HCT116 (cell line): ENCODE results near the gene INTS6L. TPM values are rescaled to one million over a fixed set of nuclear protein-coding genes. Genes with fewer than 3 reads are reported as not detected.

Source experiments
- ATAC-seq: fragments of 200-7000 bp; cut with Tn5 transposase; 2 replicates; pipeline ENCODE4 v1.9.1; 2020; ENCODE audit warnings: mild to moderate bottlenecking, moderate library complexity
- BruUV-seq: library from RNA; stranded (reverse); fragments of 400-500 nt; replicated peaks from 2 replicates; lab custom pipeline; 2021; lab: Mats Ljungman, UMichigan
- CTCF ChIA-PET: fragments of 300-600 bp; sonication (Branson Sonifier 250); formaldehyde crosslinking; loops from one replicate; lab custom pipeline; 2021; ENCODE audit warnings: antibody characterized with exemption; lab: Charles Lee
- POLR2A ChIA-PET: fragments of 300-600, 350-600 bp; sonication (Branson Sonifier 250); formaldehyde crosslinking; loops from one replicate; lab custom pipeline; 2021; ENCODE audit warnings: antibody characterized with exemption; lab: Charles Lee
- RAD21 ChIA-PET, 2 experiments: fragments of 300-600 bp; sonication (Branson Sonifier 250); formaldehyde crosslinking; loops; one replicate each; lab custom pipeline; 2023; ENCODE audit warnings: low total read pairs in 2 of 2; ENCODE audit not compliant: uncharacterized antibody in 2 of 2, unreplicated experiment in 2 of 2, low non-redundant PET in 1 of 2; lab: Charles Lee
- DNase-seq: peaks from one replicate; pipeline ENCODE4 v3.0.0-alpha.2; 2010; ENCODE audit warnings: low read depth, low spot score
- H2AFZ ChIP-seq: fragments of 200-600 bp; shearing (Covaris generic), sonication (generic); 2 replicates; pipeline ENCODE4 v1.6.1; 2017; ENCODE audit warnings: low read depth, mixed run types, mixed read lengths, antibody characterized with exemption, low read length; ENCODE audit not compliant: poor library complexity, severe bottlenecking
- H3K27ac ChIP-seq: 2 replicates; pipeline ENCODE4 v1.5.1; 2012; ENCODE audit warnings: low read depth, low read length
- H3K27me3 ChIP-seq: fragments of 200-600 bp; sonication (generic); 2 replicates; pipeline ENCODE4 v1.6.1; 2016; ENCODE audit warnings: mixed run types, low read length, mixed read lengths; ENCODE audit not compliant: insufficient read depth
- H3K36me3 ChIP-seq, 2 experiments: fragments of 200-500 bp in 1 of 2; fragments of 200-600 bp in 1 of 2; sonication (Bioruptor generic) in 1 of 2; sonication (generic) in 1 of 2; 2 replicates each; pipeline versions ENCODE4 v1.5.1 to v1.6.1; 2014 to 2016; ENCODE audit warnings: low read length in 2 of 2, inconsistent platforms in 1 of 2, mixed read lengths in 1 of 2, mixed run types in 1 of 2; ENCODE audit not compliant: insufficient read depth in 2 of 2, control insufficient read depth in 1 of 2
- H3K4me1 ChIP-seq, 2 experiments: fragments of 200-600 bp in 1 of 2; sonication (generic) in 1 of 2; 2 replicates each; pipeline versions ENCODE4 v1.5.1 to v1.6.1; 2012 to 2017; ENCODE audit warnings: low read length in 2 of 2, inconsistent platforms in 1 of 2, mild to moderate bottlenecking in 1 of 2, mixed read lengths in 1 of 2, mixed run types in 1 of 2, moderate library complexity in 1 of 2; ENCODE audit not compliant: insufficient read depth in 2 of 2, control insufficient read depth in 1 of 2
- H3K4me2 ChIP-seq: fragments of 200-600 bp; sonication (generic); 2 replicates; pipeline ENCODE4 v1.6.1; 2017; ENCODE audit warnings: mixed run types, low read length, mixed read lengths
- H3K4me3 ChIP-seq, 2 experiments: fragments of 200-600 bp in 1 of 2; sonication (generic) in 1 of 2; replicated peaks in 1 of 2; 2 replicates each; pipeline ENCODE4 v1.5.1; 2011 to 2016; ENCODE audit warnings: low read length in 2 of 2, control low read depth in 1 of 2, low read depth in 1 of 2, mild to moderate bottlenecking in 1 of 2, mixed read lengths in 1 of 2, mixed run types in 1 of 2
- H3K79me2 ChIP-seq: fragments of 200-600 bp; sonication (generic); 2 replicates; pipeline ENCODE4 v1.6.1; 2017; ENCODE audit warnings: mild to moderate bottlenecking, mixed run types, low read length, moderate library complexity, mixed read lengths; ENCODE audit not compliant: insufficient read depth
- H3K9ac ChIP-seq: fragments of 200-600 bp; sonication (generic); 2 replicates; pipeline ENCODE4 v1.6.1; 2016; ENCODE audit warnings: low read length, mixed read lengths
- H3K9me2 ChIP-seq: fragments of 200-600 bp; sonication (generic), shearing (Covaris generic); 2 replicates; pipeline ENCODE4 v1.6.1; 2017; ENCODE audit warnings: mixed run types, mild to moderate bottlenecking, moderate library complexity; ENCODE audit not compliant: insufficient read depth
- H3K9me3 ChIP-seq, 2 experiments: fragments of 200-500 bp in 1 of 2; fragments of 200-600 bp in 1 of 2; sonication (Bioruptor generic) in 1 of 2; sonication (generic) in 1 of 2; 2 replicates each; pipeline ENCODE4 v1.6.1; 2014 to 2017; ENCODE audit warnings: low read length in 2 of 2, mixed read lengths in 2 of 2, inconsistent platforms in 1 of 2, low read depth in 1 of 2, mild to moderate bottlenecking in 1 of 2, mixed run types in 1 of 2, moderate library complexity in 1 of 2; ENCODE audit not compliant: control insufficient read depth in 1 of 2, insufficient read depth in 1 of 2
- H4K20me1 ChIP-seq: fragments of 200-600 bp; sonication (generic), shearing (Covaris generic); 2 replicates; pipeline ENCODE4 v1.6.1; 2017; ENCODE audit warnings: mixed run types, mild to moderate bottlenecking, moderate library complexity; ENCODE audit not compliant: insufficient read depth
- CBX3 ChIP-seq: IDR thresholded peaks from 2 replicates; pipeline ENCODE4 v1.6.1; 2012; ENCODE audit warnings: low read depth
- CTCF ChIP-seq, 3 experiments: fragments of 200-600 bp in 1 of 3; sonication (generic) in 1 of 3; IDR thresholded peaks in 2 of 3; conservative IDR thresholded peaks in 1 of 3; 2 replicates each; pipeline ENCODE4 v1.5.1; 2012 to 2017; ENCODE audit warnings: low read depth in 2 of 3, low read length in 2 of 3, antibody characterized with exemption in 1 of 3, borderline replicate concordance in 1 of 3, control low read depth in 1 of 3, mild to moderate bottlenecking in 1 of 3, mixed read lengths in 1 of 3, mixed run types in 1 of 3, moderate library complexity in 1 of 3; ENCODE audit not compliant: insufficient read depth in 1 of 3
- ELF1 ChIP-seq: IDR thresholded peaks from 2 replicates; pipeline ENCODE4 v1.6.1; 2012; ENCODE audit warnings: low read depth, borderline replicate concordance
- EZH2 ChIP-seq: fragments of 200-600 bp; sonication (generic); IDR thresholded peaks from 2 replicates; pipeline ENCODE4 v1.6.1; 2017; ENCODE audit warnings: antibody characterized with exemption, mixed run types
- EZH2phosphoT487 ChIP-seq: fragments of 200-600 bp; IDR thresholded peaks from 2 replicates; pipeline ENCODE4 v1.6.1; 2018; ENCODE audit warnings: antibody characterized with exemption, borderline replicate concordance
- JUND ChIP-seq: IDR thresholded peaks from 2 replicates; pipeline ENCODE4 v1.6.1; 2012
- POLR2A ChIP-seq: IDR thresholded peaks from 2 replicates; pipeline ENCODE4 v1.7.0; 2011; ENCODE audit warnings: borderline replicate concordance; ENCODE audit not compliant: insufficient read depth, insufficient read length; ENCODE audit errors: extremely low read depth
- RAD21 ChIP-seq: IDR thresholded peaks from 2 replicates; pipeline ENCODE4 v1.6.1; 2012; ENCODE audit warnings: low read depth, mild to moderate bottlenecking
- SIN3A ChIP-seq: IDR thresholded peaks from 2 replicates; pipeline ENCODE4 v1.6.1; 2012; ENCODE audit warnings: low read depth
- SRF ChIP-seq: IDR thresholded peaks from 2 replicates; pipeline ENCODE4 v1.6.1; 2012; ENCODE audit warnings: low read depth
- TCF7L2 ChIP-seq: IDR thresholded peaks from 2 replicates; pipeline ENCODE4 v1.7.0; 2011; ENCODE audit warnings: borderline replicate concordance, inconsistent platforms; ENCODE audit not compliant: insufficient read depth, insufficient read length; ENCODE audit errors: extremely low read depth
- YY1 ChIP-seq: IDR thresholded peaks from 2 replicates; pipeline ENCODE4 v1.6.1; 2011; ENCODE audit warnings: low read length, low read depth, moderate library complexity, mild to moderate bottlenecking; ENCODE audit not compliant: insufficient replicate concordance; ENCODE audit errors: extremely low read depth
- ZBTB33 ChIP-seq: IDR thresholded peaks from 2 replicates; pipeline ENCODE4 v1.6.1; 2011; ENCODE audit warnings: mild to moderate bottlenecking, low read length, moderate library complexity; ENCODE audit not compliant: insufficient replicate concordance; ENCODE audit errors: extremely low read depth
- intact Hi-C: fragments of 100-400 bp; cut with micrococcal nuclease; formaldehyde crosslinking; loops from 2 replicates; pipeline ENCODE4 v1.10.0; 2022
- total RNA-seq: library from RNA; stranded (reverse); gene quantifications from one replicate; pipeline ENCODE4 v1.2.1, GENCODE V29; 2021; ENCODE audit not compliant: unreplicated experiment

The INTS6L gene
- total RNA-seq, 1 experiment from 2014 or later: 3.6 TPM

- no peak overlapping the region for H3K4me2 ChIP-seq
- no peaks in the 10 kb centered on the region for H3K4me1 ChIP-seq
- no peak overlapping the region for H3K4me3 ChIP-seq
- H3K9me2 ChIP-seq: no peaks in the 10 kb centered on the region
- no peak overlapping the region for H3K9ac ChIP-seq
- no TSS peak for BruUV-seq
- TF ChIP-seq RAD21 (no peak), TCF7L2 (no peak), YY1 (no peak), SIN3A (no peak), POLR2A (no peak), ELF1 (no peak), EZH2phosphoT487 (no peak), SRF (no peak), CTCF (IDR thresholded peaks at IDR 0.05 in 2 of 3, conservative IDR thresholded peaks at IDR 0.05 in 1 of 3; ENCODE audit: borderline replicate concordance in 1 of 3, insufficient read depth in 1 of 3, low read depth in 2 of 3, low read length in 2 of 3) (no peak), ZBTB33 (no peak), CBX3 (no peak), EZH2 (no peak), JUND (no peak)
- ChIA-PET POLR2A (no interaction called here), CTCF (no interaction called here), RAD21 (no interaction called here)
- no peaks in the 10 kb centered on the region for H3K9me3 ChIP-seq
- no peaks in the 10 kb centered on the region for H3K36me3 ChIP-seq
- no peak overlapping the region for H3K27ac ChIP-seq
- H2AFZ ChIP-seq: no peak overlapping the region
- no peaks in the 10 kb centered on the region for H3K27me3 ChIP-seq
- intact Hi-C loops: no loop called here
- H4K20me1 ChIP-seq: no peaks in the 10 kb centered on the region
- ATAC-seq: no peak
- no peak for DNase-seq
- H3K79me2 ChIP-seq: no peaks in the 10 kb centered on the region
Observed at GRCh38 chrX:135535077-135535940, 14.8 kb downstream of the INTS6L start.
